ENCODE data around the gene EPHA5.

GRCh38 chr4:65559270-65559669 lies 111.0 kb downstream of the EPHA5 start:
- TF ChIP-seq CREM (CRISPR knock-in tag; IDR thresholded peaks at IDR 0.05) (no peak), CTCF (IDR thresholded peaks at IDR 0.05) (no peak), ATF2 (CRISPR knock-in tag; IDR thresholded peaks at IDR 0.05; ENCODE audit: borderline replicate concordance, low read depth) (no peak), ZNF512 (CRISPR knock-in tag; IDR thresholded peaks at IDR 0.05; ENCODE audit: borderline replicate concordance) (no peak), NFATC4 (CRISPR knock-in tag; IDR thresholded peaks at IDR 0.05) (no peak), ZNF396 (CRISPR knock-in tag; IDR thresholded peaks at IDR 0.05; ENCODE audit: borderline replicate concordance) (no peak), PRDM15 (CRISPR knock-in tag; IDR thresholded peaks at IDR 0.05) (no peak), ZNF232 (CRISPR knock-in tag; IDR thresholded peaks at IDR 0.05) (no peak), MXD4 (CRISPR knock-in tag; IDR thresholded peaks at IDR 0.05; ENCODE audit: borderline replicate concordance) (no peak), ATF6 (CRISPR knock-in tag; IDR thresholded peaks at IDR 0.05) (no peak), SMAD4 (CRISPR knock-in tag; IDR thresholded peaks at IDR 0.05) (no peak), ZBTB21 (CRISPR knock-in tag; IDR thresholded peaks at IDR 0.05; ENCODE audit: borderline replicate concordance) (no peak), GTF2I (CRISPR knock-in tag; conservative IDR thresholded peaks at IDR 0.05) (no peak)

Measured in WTC11 (cell line).